ENCODE results near the gene LRMDA. TPM values are rescaled to one million over a fixed set of nuclear protein-coding genes. Genes with fewer than 3 reads are reported as not detected.

Gene LRMDA
- total and polyA plus RNA-seq, 2 of the 13 experiments (the other 11 are each of a cell fraction or from before 2014, with no cell fraction given), result 13.4 to 22.0 TPM

GRCh38 chr10:76302961-76303630 is 871.7 kb downstream of the LRMDA start:
- 81% methylated on average over 8 of the region's 8 CpGs for WGBS (ENCODE audit: low lambda C conversion rate)
- no TSS peak for BruUV-seq (replicated peaks)
- no peak for FAIRE-seq
- Histone ChIP-seq H3K27me3 (ENCODE audit: control insufficient read depth in 1 of 2, insufficient read depth in 2 of 2, low read length in 2 of 2) (no peaks in the 10 kb centered on the region), H4K20me1 (ENCODE audit: insufficient read depth, low read length) (no peaks in the 10 kb centered on the region), H3K27ac (ENCODE audit: extremely low read length, insufficient read depth, low read length) (no peak overlapping the region), H3K9me3 (ENCODE audit: low read length) (no peaks in the 10 kb centered on the region), H3K9ac (ENCODE audit: insufficient read depth, low read depth, low read length) (no peak overlapping the region), H3K79me2 (ENCODE audit: insufficient read depth, low read length) (no peaks in the 10 kb centered on the region), H3K4me1 (ENCODE audit: insufficient read depth, low read length) (peaks cover 53% of the 10 kb centered on the region), H3K36me3 (replicated peaks in 1 of 2; ENCODE audit: control insufficient read depth in 1 of 2, insufficient read depth in 2 of 2, low read length in 2 of 2) (no peaks in the 10 kb centered on the region), H3K4me3 (replicated peaks in 1 of 3; ENCODE audit: insufficient read depth in 1 of 3, low read depth in 2 of 3, low read length in 3 of 3) (no peak overlapping the region), H3K4me2 (ENCODE audit: low read depth, low read length) (peak overlapping the region; percentile 6; the same call in 1 of the 2 replicates), H2AFZ (ENCODE audit: low read length) (no peak overlapping the region)
- ChIA-PET CTCF (ENCODE audit: low intra/inter-chr PET ratio, low total read pairs) (interaction anchor here (0.7 to 1.3 kb wide), 2 partner anchors 199 to 903 kb away, joined by 3 to 5 read pairs; no protein-coding TSS in a partner anchor), POLR2A (interaction anchor here (0.9 to 1.9 kb wide), 8 partner anchors 152 to 902 kb away, joined by 3 to 13 read pairs (median 6); partner anchors contain the start of gene ZNF503)
- intact Hi-C loops (cut with micrococcal nuclease; ENCODE audit: unreplicated experiment) (loop anchor here (1.0 to 5.0 kb wide), 4 partner anchors 152 to 901 kb away; partner anchors contain the start of gene ZNF503), in situ Hi-C loops (cut with HindIII; ENCODE audit: extremely low pct_ligation_motif_present, low pct_unique_long_range_greater_than_20kb) (loop anchor here (5.0 to 25.0 kb wide), 4 partner anchors 201 to 1016 kb away; no protein-coding TSS in a partner anchor)
- DNase-seq (ENCODE audit: low spot score), result peak; percentile 28
- TF ChIP-seq ZNF747 (CRISPR knock-in tag; IDR thresholded peaks at IDR 0.05; ENCODE audit: borderline replicate concordance), result 0 out of 2 replicates have a peak, but pooled peaks have one; percentile 29
- no peak for TF ChIP-seq SOX13 (IDR thresholded peaks at IDR 0.05)
- TF ChIP-seq SOX13 (CRISPR knock-in tag; conservative IDR thresholded peaks at IDR 0.05 in 1 of 2, IDR thresholded peaks at IDR 0.05 in 1 of 2), result 0 out of 4 replicates have a peak, but pooled peaks of 1 of the 2 experiments have one; percentile 18
- 0 out of 2 replicates have a peak, but pooled peaks have one; percentile 3 for TF ChIP-seq ZFY (CRISPR knock-in tag; IDR thresholded peaks at IDR 0.05)
- no peak for TF ChIP-seq SSRP1 (CRISPR knock-in tag; IDR thresholded peaks at IDR 0.05)
- no peak for TF ChIP-seq ZNF20 (CRISPR knock-in tag; IDR thresholded peaks at IDR 0.05)
- no peak for TF ChIP-seq ATF7 (IDR thresholded peaks at IDR 0.05)
- TF ChIP-seq ATF7 (CRISPR knock-in tag; IDR thresholded peaks at IDR 0.05), result no peak
- TF ChIP-seq, protein P1, sequence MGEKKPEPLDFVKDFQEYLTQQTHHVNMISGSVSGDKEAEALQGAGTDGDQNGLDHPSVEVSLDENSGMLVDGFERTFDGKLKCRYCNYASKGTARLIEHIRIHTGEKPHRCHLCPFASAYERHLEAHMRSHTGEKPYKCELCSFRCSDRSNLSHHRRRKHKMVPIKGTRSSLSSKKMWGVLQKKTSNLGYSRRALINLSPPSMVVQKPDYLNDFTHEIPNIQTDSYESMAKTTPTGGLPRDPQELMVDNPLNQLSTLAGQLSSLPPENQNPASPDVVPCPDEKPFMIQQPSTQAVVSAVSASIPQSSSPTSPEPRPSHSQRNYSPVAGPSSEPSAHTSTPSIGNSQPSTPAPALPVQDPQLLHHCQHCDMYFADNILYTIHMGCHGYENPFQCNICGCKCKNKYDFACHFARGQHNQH (CRISPR knock-in tag; IDR thresholded peaks at IDR 0.05), result 0 out of 2 replicates have a peak, but pooled peaks have one; percentile 25
- peak; percentile 28; the same call in 2 of the 3 replicates for ATAC-seq

Measured in HepG2 (cell line).